Esophagus squamous epithelium (tissue), 5 donors: ENCODE data around the gene AADAT. TPM values are rescaled to one million over a fixed set of nuclear protein-coding genes. Genes with fewer than 3 reads are reported as not detected.
"Not testable (repeated sequence)": the region's sequence is repeated elsewhere in the genome, so short reads cannot be mapped to it uniquely, and the experiment has no call there.

Source experiments
- DNase-seq: peaks from one replicate; lab custom pipeline; 2025; lab: John Stamatoyannopoulos, UW
- H3K27ac ChIP-seq, 4 donors: fragments of 200-600 bp; sonication (generic); one replicate each; pipeline ENCODE4 v1.5.1; 2016 to 2019; ENCODE audit warnings: mild to moderate bottlenecking in 1 of 4
- H3K27me3 ChIP-seq, 4 donors: fragments of 200-600 bp; sonication (generic); 1 replicate in 3 of 4; 2 replicates in 1 of 4; pipeline versions ENCODE4 v1.5.1 to v1.6.0; 2017 to 2021; ENCODE audit warnings: antibody characterized with exemption in 1 of 4
- H3K36me3 ChIP-seq, 3 donors: fragments of 200-600 bp; sonication (generic); one replicate each; pipeline ENCODE4 v1.5.1; 2016 to 2019
- H3K4me1 ChIP-seq, 3 donors: fragments of 200-600 bp; sonication (generic); one replicate each; pipeline ENCODE4 v1.5.1; 2017 to 2019
- H3K4me3 ChIP-seq, 4 donors: fragments of 200-600 bp; sonication (generic); 1 replicate in 3 of 4; 2 replicates in 1 of 4; pipeline ENCODE4 v1.5.1; 2016 to 2019; ENCODE audit warnings: mild to moderate bottlenecking in 2 of 4, moderate library complexity in 1 of 4
- H3K9me3 ChIP-seq, 3 donors: fragments of 200-600 bp; sonication (generic); one replicate each; pipeline ENCODE4 v1.5.1; 2016 to 2019
- POLR2A ChIP-seq, 4 donors: fragments of 450-650 bp; IDR thresholded peaks; one replicate each; pipeline ENCODE4 v1.6.1; 2017; ENCODE audit warnings: antibody characterized with exemption in 4 of 4, mild to moderate bottlenecking in 4 of 4, moderate library complexity in 3 of 4
- WGBS, 2 donors: methylation state at CpG; one replicate each; pipeline ENCODE4 v1.1.5; 2018; 5-methylcytosine and 5-hydroxymethylcytosine counted together
- intact Hi-C: fragments of 100-400 bp; cut with DNase I; formaldehyde crosslinking; loops from one replicate; pipeline ENCODE4 v1.15.0; 2022
- total RNA-seq, 4 donors: library from RNA; depleted of rRNA; stranded (reverse); fragments of >200 nt; gene quantifications; one replicate each; pipeline ENCODE4 v1.1.0, GENCODE V29; 2016
- TF ChIP-seq, protein P1 (sequence below), 6 experiments: fragments of 450-650 bp in 4 of 6; fragments of 200-600 bp in 2 of 6; sonication (generic) in 2 of 6; IDR thresholded peaks; one replicate each; pipeline ENCODE4 v1.5.1; 2016 to 2019; ENCODE audit warnings: antibody characterized with exemption in 6 of 6, mild to moderate bottlenecking in 4 of 6, moderate library complexity in 4 of 6
- donor health status: DM: yes; HTN: yes; CAD: no.

AADAT gene
- total RNA-seq, 4 donors from 2014 or later, result 1.1 to 4.4 (median 2.2) TPM

DNA sequence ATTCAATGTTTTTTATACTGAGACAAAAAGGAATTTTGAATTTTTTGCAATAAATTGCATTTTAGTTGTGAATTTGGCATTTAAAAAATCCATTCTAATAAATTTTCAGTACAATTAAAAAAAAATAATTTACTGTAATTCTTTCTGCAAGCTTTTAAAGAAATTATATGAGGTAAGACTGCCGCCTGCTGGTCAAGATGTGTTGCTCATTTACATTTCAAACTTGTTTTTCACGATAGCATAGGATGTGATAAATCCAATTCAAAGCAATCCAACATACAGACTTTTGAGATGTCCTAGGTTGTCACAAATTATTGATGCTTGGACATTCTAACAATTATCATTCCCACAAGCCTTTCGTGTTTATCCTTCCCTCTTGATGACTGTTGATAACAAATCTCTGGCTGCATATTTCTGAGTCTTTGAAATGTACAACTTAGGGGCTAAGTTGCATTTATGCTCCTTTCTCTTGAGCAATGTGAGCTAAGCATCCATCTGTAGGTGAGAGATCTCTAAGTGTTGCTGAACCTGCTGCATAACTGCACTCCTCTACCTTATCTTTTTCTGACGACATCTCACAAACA lies 41.9 kb downstream of the AADAT start:
- Histone ChIP-seq H3K27me3 (peaks cover 0 to 7% (median 0%) of the 10 kb centered on the region in 4 donors), H3K36me3 (no peaks in the 10 kb centered on the region), H3K27ac (no peak overlapping the region), H3K9me3 (no peaks in the 10 kb centered on the region), H3K4me1 (no peaks in the 10 kb centered on the region), H3K4me3 (no peak overlapping the region)
- DNase-seq, result no peak
- intact Hi-C loops, result no loop called here
- TF ChIP-seq POLR2A (IDR thresholded peaks at IDR 0.05), result no peak
- TF ChIP-seq, protein P1, sequence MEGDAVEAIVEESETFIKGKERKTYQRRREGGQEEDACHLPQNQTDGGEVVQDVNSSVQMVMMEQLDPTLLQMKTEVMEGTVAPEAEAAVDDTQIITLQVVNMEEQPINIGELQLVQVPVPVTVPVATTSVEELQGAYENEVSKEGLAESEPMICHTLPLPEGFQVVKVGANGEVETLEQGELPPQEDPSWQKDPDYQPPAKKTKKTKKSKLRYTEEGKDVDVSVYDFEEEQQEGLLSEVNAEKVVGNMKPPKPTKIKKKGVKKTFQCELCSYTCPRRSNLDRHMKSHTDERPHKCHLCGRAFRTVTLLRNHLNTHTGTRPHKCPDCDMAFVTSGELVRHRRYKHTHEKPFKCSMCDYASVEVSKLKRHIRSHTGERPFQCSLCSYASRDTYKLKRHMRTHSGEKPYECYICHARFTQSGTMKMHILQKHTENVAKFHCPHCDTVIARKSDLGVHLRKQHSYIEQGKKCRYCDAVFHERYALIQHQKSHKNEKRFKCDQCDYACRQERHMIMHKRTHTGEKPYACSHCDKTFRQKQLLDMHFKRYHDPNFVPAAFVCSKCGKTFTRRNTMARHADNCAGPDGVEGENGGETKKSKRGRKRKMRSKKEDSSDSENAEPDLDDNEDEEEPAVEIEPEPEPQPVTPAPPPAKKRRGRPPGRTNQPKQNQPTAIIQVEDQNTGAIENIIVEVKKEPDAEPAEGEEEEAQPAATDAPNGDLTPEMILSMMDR (IDR thresholded peaks at IDR 0.05), result peak; percentile 62 to 86 (median 79)
- WGBS, 2 donors, result 10 to 16% methylated on average over 4 of the region's 4 CpGs

DNA sequence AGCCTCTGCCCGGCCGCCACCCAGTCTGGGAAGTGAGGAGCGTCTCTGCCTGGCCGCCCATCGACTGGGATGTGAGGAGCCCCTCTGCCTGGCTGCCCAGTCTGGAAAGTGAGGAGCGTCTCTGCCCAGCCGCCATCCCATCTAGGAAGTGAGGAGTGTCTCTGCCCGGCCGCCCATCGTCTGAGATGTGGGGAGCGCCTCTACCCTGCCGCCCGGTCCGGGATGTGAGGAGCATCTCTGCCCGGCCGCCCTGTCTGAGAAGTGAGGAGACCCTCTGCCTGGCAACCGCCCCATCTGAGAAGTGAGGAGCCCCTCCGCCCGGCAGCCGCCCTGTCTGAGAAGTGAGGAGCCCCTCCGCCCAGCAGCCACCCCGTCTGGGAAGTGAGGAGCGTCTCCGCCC lies 43.6 kb downstream of the AADAT start:
- H3K4me1 ChIP-seq, intact Hi-C loops, H3K27me3 ChIP-seq, H3K36me3 ChIP-seq, H3K4me3 ChIP-seq, DNase-seq, H3K9me3 ChIP-seq, H3K27ac ChIP-seq: not testable (repeated sequence)
- no CpG with 5 or more reads among the region's 24 CpGs for WGBS, 2 donors

DNA sequence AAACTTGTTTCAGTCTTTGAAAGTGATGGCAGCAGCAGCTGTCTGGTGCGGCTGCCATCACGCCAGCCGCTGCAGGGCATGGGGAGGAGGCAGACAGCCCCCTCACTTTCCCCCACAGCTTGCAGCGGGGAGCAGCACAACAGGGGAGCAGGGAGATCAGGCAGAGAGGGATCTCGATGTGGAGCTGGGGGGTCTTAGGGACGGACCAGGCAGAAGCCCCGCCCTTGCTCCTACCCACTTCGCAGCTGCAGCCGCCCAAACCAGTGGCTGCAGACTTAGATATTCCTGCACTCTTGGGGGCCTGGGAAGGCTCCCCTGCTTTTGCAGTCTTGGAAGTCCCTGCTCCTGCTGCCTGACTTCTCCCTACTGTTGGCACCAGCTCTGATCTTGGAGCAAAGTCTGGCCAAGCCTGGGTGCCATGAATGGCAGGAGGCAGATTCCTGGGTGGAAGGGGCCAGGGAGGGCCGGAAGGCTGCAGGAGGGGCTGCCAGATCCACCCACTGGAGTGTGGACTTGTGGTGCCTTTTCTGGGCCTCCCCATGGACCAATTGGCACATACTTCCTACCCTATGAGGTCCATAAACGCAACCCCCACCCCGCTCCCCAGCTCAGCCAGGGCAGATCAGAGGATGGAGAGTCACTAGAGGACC lies 49.6 kb downstream of the AADAT start:
- TF ChIP-seq, protein P1 (IDR thresholded peaks at IDR 0.05), result no peak
- no peak for TF ChIP-seq POLR2A (IDR thresholded peaks at IDR 0.05)
- intact Hi-C loops, result no loop called here
- Histone ChIP-seq H3K4me1 (no peaks in the 10 kb centered on the region), H3K9me3 (no peaks in the 10 kb centered on the region), H3K36me3 (no peaks in the 10 kb centered on the region), H3K4me3 (no peak overlapping the region), H3K27me3 (peaks cover 0 to 15% (median 0%) of the 10 kb centered on the region in 4 donors), H3K27ac (no peak overlapping the region)
- 81 to 85% methylated on average over 6 to 9 of the region's 12 CpGs for WGBS, 2 donors
- DNase-seq, result no peak

DNA sequence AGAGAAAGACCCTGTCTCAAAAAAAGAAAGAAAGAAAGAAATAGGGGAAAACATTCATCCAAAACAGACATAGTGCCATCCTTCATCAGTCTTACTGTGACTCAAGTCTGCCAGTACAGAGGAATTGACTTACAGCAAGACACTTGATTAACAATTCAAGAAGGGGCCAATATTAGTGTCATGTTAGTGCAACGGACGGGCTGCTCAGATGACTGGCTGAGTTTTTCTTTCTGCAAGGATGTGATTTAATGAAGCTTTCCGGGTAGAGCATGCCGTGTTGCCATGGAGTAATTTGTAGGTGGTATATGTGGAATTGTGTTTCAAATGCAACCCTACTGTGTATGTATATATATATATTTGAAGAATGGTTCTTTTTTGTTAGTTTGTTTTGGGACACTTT lies 51.0 kb downstream of the AADAT start:
- Histone ChIP-seq H3K9me3 (no peaks in the 10 kb centered on the region), H3K4me1 (no peaks in the 10 kb centered on the region), H3K36me3 (no peaks in the 10 kb centered on the region), H3K27ac (no peak overlapping the region), H3K27me3 (peaks cover 0 to 18% (median 0%) of the 10 kb centered on the region in 4 donors), H3K4me3 (no peak overlapping the region)
- no peak for TF ChIP-seq POLR2A (IDR thresholded peaks at IDR 0.05)
- TF ChIP-seq, protein P1 (IDR thresholded peaks at IDR 0.05), result no peak
- DNase-seq, result no peak
- WGBS, 2 donors, result 62 to 73% methylated on average over 4 of the region's 4 CpGs
- intact Hi-C loops, result no loop called here

DNA sequence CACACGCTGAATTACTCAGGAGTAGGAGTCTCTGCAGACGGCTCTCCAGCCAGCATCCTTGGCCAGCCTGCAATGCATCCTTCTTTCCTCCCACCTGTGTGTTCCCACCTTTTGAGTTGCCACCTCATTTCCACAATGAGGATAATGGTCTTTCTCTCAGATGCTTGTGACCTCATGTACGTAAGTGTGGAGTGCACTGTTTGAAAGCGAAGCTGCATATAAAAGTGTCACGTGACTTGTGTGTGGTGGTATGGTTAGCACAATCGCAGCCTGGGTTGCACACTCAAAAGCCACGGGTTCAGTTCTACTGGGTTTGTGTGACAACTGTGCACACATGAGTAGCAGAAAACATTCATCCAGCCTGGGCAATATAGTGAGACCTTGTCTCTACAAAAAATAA lies 51.5 kb downstream of the AADAT start:
- Histone ChIP-seq H3K36me3 (no peaks in the 10 kb centered on the region), H3K4me1 (no peaks in the 10 kb centered on the region), H3K27me3 (peaks cover 0 to 18% (median 0%) of the 10 kb centered on the region in 4 donors), H3K27ac (no peak overlapping the region), H3K9me3 (no peaks in the 10 kb centered on the region), H3K4me3 (no peak overlapping the region)
- intact Hi-C loops, result no loop called here
- no peak for DNase-seq
- 84 to 90% methylated on average over 7 of the region's 7 CpGs for whole genome bisulfite sequencing, 2 donors
- no peak for TF ChIP-seq POLR2A (IDR thresholded peaks at IDR 0.05)
- TF ChIP-seq, protein P1 (IDR thresholded peaks at IDR 0.05), result no peak
